Hepatocyte (in vitro differentiated cells): ENCODE measurements around the gene RCCD1.

Experiments used
- CTCF ChIP-seq: fragments of 200-600 bp; sonication (generic); IDR thresholded peaks from 2 replicates; pipeline ENCODE4 v1.5.1; 2016; ENCODE audit warnings: antibody characterized with exemption, mild to moderate bottlenecking; ENCODE audit not compliant: poor library complexity
- EZH2 ChIP-seq: fragments of 200-600 bp; sonication (generic); IDR thresholded peaks from 2 replicates; pipeline ENCODE4 v1.6.1; 2016; ENCODE audit warnings: antibody characterized with exemption, mild to moderate bottlenecking, borderline replicate concordance
- EZH2phosphoT487 ChIP-seq: fragments of 200-600 bp; sonication (generic); IDR thresholded peaks from one replicate; pipeline ENCODE4 v1.6.1; 2018; ENCODE audit warnings: antibody characterized with exemption, mild to moderate bottlenecking, low read depth, moderate library complexity; ENCODE audit not compliant: unreplicated experiment, severe bottlenecking

GRCh38 chr15:90952901-90953677 is 1.6 kb upstream of the RCCD1 start:
- TF ChIP-seq CTCF (no peak), EZH2phosphoT487 (no peak), EZH2 (no peak)
